ENCODE measurements around the gene B9D1.

Gene B9D1

DNA sequence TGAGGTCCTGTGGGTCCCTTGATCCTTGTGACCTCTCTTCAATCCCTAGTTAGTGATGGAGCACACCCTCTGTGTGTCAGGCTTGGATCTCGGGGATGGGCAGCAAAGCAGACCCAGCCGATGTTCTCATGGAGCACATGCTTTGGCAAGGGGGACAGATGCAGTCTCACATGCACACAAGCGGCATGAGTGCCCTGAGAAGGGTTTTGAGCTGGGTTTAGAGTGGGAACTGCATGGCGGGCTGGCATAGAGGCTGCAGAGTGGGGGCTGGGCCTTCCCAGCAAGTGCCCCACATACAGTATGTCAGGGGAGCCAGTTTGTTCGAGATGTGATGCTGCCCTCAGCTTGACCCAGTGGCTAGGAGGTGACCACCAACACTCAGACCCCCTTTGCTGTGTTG, 41.6 kb downstream of the B9D1 start:
- no peak for DNase-seq (ENCODE audit: low read depth in 2 of 2)

DNA sequence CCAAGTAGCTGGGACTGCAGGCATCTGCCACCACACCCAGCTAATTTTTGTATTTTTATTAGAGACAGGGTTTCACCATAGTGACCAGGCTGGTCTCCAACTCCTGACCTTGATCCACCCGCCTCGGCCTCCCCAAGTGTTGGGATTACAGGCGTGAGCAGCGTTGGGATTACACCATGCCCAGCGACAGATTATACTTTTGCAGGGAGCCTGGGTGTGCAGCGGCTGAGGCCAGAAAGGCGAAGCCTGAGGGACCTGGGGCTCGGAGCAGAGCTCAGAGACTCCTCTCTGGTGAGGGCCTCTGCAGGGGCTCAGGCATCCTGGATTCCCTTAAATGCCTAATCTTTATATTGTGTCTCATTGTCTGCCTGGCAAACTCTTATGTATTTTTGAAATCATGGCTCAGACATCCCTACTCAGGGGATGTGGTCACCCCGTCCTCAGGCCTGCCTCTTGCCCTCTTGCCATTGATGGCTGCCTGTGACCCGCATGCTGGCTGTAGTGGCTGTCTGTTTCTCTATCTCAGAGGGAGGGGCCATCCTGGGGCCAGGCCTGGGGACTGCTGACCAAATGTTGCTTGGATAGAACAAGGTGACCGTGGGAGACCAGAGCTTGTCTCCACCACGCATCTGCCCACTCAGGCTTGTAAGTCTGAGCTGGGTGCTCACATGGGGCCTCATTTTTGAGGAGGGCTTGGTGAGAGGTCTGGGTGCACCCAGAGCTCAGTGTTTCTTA, 42.6 kb downstream of the B9D1 start:
- no peak for DNase-seq (ENCODE audit: low read depth in 2 of 2)

DNA sequence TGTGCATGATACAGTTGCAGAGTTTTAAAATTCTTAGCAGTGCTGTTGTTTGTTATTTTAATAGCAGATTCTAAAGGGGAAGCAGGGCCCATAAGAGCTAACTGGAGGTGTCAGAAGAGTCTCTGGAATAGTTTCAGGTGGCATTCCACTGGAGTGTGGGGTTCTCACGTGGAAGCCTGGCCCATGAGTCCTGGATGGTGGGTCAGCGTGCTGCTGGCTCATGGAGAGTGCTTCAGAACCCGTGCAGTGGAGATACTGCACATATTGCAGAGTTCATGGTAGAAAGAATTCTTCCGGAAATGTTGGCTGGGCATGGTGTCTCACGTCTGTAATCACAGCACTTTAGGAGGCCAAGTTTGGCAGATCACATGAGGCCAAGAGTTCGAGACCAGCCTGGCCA, 43.9 kb downstream of the B9D1 start:
- no peak for DNase-seq (ENCODE audit: low read depth in 2 of 2)

DNA sequence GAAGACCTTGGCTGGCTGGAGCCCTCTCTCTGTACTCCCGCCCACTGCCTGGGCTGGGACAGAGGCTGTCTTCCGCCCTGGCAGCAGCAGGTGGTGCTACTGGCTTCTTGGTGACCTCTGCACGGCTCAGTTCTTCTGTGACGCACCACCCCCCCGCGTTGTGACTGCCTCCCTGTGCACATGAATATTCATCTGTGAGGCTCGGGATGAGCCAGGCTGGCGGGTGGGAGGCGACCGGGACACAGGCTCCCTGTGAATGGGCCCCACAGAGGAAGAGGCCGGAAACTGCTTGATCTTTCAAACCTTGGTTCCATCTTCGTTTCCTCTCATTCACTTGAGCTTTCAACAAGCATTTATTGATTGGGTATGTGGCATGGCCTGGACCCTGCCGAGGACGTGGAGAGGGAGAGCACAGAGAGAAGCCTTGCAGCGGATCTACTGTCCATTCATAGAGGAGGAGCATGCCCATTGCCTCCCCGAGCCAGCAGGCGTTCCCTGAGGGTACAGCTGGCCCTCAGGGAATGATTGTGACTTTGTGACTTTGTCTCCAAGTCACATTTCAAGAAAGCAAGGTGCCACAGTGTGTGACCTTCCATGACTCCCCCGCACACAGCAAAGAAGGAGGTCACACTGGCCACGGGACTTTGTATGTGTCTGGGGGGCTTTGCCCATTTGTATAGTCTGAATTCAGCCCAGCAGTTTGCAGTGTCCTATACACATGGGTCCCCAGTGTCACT, 45.0 kb downstream of the B9D1 start:
- peak in 1 of 2 experiments; percentile 3 for DNase-seq (ENCODE audit: low read depth in 2 of 2)

DNA sequence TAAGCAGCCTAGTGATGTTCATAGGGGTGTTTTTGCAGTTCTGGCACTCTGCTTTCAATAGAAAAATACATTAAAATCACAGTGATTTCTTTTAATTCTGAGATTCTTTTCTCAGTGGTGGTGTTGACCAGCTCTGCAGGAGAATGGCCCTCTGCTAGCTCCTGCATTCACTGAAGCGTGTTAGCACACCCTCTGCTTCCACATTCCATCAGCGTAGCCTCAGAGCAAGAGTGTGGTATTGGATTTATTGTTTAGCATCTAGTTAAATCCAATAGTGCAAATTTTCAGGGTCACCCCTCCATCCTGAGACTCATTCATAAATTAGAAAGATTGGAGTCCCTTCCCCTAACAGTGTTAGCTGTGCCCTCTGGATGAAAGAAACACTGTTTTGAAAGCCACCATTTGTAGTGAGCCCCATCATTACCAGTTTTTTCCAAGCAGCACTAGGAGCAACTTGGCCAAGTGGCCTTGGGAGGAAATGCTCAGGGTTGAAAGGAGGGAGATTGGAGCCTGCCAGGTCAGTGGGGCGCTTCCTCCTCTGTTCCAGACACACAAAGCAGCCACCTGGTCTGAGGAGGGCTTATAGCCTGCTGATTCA, 45.7 kb downstream of the B9D1 start:
- DNase-seq (ENCODE audit: low read depth in 2 of 2), result no peak

GRCh38 chr17:19315104-19315503, 47.4 kb downstream of the B9D1 start:
- no peak for DNase-seq (ENCODE audit: low read depth in 2 of 2)

DNA sequence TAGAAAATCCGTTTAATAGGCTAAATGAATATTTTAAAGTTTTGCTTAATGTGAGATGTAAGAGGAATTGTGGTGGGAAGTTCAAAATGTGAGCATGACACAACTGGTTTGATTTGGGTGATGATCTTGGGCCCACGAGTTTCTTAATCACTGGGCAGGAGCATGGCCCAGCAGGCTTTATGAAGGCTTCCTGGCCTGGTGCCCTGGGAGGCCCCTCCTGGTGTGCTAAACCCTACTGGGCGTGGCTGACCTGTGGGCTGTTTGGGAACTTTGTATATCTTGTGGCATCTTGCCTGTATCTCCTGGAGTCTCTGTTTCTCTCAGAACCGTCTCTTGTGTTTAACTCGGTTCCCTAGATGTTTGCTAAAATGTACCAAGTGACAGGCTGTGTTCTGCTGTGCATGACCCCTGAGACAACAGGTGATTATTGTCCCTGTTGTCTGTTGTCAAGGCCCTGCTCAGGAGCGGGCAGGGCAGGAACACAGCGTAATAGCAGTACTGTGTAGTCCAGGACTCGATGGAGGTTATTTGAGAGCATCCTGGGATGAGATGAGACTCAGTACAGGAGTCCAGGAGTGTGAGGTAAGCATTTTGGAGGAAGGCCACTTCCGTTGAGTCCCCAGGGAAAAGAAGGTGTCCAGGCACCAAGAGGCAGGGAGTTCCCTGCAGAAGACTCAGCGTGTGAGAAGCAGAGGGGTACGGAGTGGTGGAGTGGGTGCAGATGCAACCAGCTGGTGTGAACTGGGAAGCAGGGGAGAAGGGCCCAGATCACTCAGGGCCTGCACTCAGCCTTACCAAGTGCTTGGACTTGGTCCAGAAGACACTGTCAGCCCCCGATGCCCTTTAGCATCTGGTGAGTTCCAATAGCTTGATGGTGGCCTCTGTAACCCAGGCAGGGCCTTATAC, 48.5 kb downstream of the B9D1 start:
- no peak for DNase-seq (ENCODE audit: low read depth in 2 of 2)

GRCh38 chr17:19313066-19313745, 49.3 kb downstream of the B9D1 start:
- no peak for DNase-seq (ENCODE audit: low read depth in 2 of 2)

DNA sequence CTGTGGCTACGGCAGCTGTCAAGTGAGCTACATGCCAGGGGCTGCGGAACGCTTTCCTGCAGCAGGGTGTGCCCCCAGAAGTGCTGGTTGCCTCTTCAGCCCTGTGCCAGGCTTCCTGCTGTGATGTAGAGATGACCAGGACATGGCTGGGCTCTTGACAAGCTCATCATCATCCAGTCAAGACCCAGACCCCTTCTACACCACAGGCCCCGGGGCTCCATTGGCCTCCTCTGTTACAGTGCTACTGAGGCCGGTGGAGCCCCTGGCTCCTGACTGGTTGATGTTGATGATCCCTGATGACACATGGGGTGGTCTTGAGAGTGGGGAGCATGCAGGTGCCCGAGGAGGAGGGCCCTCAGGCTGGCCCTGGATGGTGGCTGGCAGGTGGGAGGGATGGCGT, 50.1 kb downstream of the B9D1 start:
- DNase-seq (ENCODE audit: low read depth in 2 of 2), result no peak

GRCh38 chr17:19311421-19312215, 50.9 kb downstream of the B9D1 start:
- no peak for DNase-seq (ENCODE audit: low read depth in 2 of 2)

GRCh38 chr17:19311016-19311415, 51.5 kb downstream of the B9D1 start:
- DNase-seq (ENCODE audit: low read depth in 2 of 2), result no peak

DNA sequence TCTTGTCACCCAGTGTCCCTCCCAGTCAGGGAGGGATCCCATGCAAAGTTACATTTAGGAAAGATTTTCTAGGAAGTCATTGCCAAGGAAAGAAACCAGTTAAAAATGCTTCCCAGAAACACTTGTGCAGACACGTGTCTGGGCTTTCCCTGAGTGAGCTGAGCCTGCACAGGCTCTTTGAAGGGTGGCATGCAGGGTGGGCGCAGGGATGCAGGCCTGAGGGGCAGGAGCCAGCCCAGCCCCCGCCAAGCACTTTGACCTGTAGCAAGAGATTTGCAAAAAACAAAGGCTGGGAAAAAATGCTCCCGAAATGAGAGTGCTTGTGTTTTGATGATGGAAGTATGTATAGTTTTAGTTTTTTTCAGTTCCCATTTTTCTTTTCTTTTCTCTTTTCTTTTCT, 52.4 kb downstream of the B9D1 start:
- DNase-seq (ENCODE audit: low read depth in 2 of 2), result no peak

GRCh38 chr17:19309701-19310100, 52.8 kb downstream of the B9D1 start:
- DNase-seq (ENCODE audit: low read depth in 2 of 2), result no peak

- DNase-seq (ENCODE audit: low read depth in 2 of 2), result no peak
Observed at GRCh38 chr17:19308398-19308797, 54.1 kb downstream of the B9D1 start.

DNA sequence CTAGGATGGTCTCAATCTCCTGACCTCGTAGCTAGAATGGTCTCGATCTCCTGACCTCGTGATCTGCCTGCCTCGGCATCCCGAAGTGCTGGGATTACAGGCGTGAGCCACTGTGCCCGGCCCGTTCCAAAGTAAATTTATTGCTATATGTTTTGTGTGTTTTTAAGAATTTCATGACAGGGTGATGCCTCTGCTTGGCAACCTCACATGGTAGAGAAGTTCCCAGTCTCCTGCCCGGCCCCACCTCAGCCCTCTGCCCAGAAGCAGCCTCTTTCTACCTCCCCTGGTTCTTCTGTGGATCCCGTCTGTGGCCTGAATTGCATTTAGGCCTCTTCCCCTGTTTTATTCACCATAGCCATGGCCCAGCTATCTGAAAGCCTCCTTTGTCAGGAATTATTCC, 55.0 kb downstream of the B9D1 start:
- DNase-seq (ENCODE audit: low read depth in 2 of 2), result no peak

DNA sequence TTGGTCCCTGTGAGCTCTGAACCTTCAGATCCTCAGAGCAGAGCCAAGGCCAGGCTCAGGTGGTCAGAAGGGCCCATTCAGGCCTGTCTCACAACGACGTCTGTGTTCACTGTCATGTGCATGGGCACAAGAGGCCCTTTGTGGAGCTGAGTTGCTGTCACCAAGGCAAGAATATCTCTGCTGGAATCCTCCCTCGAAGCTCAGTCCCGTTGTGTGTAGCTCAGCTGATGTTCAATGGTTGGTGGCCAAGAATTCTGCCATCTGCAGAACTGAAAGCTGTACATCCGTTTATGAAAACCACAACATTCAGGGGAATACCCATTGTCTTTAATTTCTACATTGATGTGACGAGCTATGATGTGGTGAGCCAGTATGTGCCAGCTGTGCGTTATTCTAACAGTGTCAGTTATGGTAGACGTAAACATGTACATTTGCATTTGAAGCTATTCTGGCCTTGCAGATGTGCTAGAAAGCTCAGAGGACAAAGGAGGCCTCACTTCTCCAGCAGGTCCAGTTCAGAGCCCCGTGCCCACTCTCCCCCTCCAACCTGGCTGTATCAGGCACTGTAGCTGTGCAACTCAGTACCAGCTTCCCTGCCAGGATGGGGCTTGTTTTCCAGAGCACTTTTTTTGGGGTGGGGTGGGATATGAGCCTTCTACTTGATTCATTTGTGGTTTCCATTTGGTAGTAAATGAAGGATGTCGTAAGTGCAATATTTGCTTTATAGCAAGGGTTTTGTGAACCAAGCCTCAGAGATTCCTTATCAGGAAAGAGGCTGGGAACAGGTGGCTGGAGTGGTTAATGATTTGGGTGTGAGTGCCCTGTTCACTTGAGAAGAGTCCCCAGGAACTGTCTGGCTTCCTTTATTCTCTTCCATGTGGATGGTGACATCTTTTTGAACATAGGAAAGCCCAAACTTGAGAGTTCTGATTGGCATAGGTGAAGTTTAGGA, 56.1 kb downstream of the B9D1 start:
- no peak for DNase-seq (ENCODE audit: low read depth in 2 of 2)

GRCh38 chr17:19305761-19306159, 56.8 kb downstream of the B9D1 start:
- DNase-seq (ENCODE audit: low read depth in 2 of 2), result no peak

DNA sequence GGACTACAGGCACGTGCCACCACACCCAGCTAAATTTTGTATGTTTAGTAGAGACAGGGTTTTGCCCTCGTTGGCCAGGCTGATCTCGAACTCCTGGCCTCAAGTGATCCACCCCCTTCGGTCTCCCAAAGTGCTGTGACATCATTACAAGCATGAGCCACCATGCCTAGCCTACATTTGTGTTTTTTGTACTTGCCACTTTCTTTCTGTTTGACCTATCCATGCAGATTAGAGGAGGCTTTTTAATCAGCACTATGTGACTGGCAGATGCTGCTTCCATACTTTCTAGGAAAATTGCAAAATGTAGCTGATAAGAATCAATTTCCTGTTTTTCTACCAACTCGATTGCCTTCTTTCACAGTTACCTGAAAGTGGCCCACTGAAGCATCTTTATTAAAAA, 57.3 kb downstream of the B9D1 start:
- DNase-seq (ENCODE audit: low read depth in 2 of 2), result no peak

DNA sequence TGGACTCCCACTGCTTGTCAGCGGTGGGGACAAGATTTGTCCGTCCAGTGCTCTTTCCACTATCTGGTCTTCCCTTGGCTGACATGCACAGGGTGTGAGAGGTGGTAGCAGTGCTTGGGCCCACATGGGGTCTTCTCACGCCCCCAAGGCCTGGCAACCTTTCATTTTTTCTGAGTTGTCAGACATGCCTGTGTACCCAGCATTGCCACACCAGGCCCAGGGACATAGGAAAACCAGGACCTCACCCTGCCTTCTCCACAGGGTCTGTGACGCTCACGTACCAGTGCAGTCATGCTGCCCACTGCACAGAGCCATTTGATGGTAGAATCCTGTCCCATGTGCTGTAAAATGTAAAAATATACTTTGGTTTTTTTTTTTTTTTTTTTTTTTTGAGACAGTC, 57.8 kb downstream of the B9D1 start:
- no peak for DNase-seq (ENCODE audit: low read depth in 2 of 2)

DNA sequence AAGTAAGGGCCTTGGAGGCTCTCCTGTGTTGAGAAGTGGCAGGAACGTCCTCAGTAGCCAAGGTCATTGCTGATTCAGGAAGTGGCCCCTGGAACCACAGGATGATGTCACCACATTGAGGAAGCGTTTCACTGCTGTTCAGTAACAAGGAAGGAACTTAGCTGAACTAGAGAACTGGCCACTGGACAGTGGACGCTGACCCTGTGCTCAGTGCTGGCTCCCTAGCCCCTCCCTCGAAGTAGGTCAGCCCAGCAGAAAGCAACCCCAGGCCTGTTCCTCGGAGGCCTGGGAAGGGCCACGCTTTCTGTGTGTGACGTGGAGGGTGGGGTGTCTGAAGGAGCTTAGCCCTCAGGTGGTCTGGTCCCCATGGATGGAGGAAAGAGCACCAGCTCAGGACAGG, 58.3 kb downstream of the B9D1 start:
- DNase-seq (ENCODE audit: low read depth in 2 of 2), result no peak

Data from fibroblast of skin of left biceps (primary cell).